ENCODE results near the gene GRK2. TPM values are rescaled to one million over a fixed set of nuclear protein-coding genes. Genes with fewer than 3 reads are reported as not detected.

Gene GRK2
- total and polyA plus RNA-seq, 2 of the 8 experiments (the other 6 are each of a cell fraction or from before 2014, with no cell fraction given) = 47.3 to 49.7 TPM

DNA sequence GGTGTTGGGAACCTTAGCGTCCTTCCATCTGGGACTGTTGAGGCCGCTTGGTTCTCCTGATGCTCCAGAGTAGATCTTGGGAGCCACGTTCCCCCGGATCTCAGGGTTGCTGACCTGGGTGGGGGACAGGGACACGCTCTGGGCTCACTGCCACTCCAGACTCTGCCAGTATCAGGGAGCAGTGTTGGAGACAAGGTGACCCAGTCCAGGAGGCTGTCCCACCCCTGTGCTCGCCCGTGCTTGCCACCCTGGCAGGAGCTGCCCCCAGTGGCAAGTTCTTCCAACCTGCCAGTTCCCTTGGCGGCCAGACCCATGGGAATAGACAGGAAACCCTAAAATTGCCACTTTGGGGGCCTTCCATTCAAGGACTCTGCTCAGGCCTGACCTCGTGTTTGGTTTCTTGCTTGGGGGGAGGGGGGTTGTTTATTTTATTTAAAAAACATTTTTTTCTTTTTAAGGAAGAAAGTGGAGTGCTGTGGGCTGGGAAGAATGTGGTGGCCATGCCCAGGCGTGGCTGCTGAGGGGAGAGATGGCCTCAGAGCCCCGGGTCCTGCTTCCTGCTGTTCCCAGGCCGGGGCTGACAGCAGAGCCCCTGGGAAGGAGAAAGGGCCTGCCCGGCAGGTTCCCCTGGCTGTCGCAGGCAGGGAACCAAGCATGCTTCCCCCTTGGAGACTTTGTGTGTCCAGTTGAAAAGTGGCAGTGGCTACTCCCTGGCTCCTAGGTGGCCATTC lies 7.2 kb downstream of the GRK2 start (continued):
- TF ChIP-seq, protein P1, sequence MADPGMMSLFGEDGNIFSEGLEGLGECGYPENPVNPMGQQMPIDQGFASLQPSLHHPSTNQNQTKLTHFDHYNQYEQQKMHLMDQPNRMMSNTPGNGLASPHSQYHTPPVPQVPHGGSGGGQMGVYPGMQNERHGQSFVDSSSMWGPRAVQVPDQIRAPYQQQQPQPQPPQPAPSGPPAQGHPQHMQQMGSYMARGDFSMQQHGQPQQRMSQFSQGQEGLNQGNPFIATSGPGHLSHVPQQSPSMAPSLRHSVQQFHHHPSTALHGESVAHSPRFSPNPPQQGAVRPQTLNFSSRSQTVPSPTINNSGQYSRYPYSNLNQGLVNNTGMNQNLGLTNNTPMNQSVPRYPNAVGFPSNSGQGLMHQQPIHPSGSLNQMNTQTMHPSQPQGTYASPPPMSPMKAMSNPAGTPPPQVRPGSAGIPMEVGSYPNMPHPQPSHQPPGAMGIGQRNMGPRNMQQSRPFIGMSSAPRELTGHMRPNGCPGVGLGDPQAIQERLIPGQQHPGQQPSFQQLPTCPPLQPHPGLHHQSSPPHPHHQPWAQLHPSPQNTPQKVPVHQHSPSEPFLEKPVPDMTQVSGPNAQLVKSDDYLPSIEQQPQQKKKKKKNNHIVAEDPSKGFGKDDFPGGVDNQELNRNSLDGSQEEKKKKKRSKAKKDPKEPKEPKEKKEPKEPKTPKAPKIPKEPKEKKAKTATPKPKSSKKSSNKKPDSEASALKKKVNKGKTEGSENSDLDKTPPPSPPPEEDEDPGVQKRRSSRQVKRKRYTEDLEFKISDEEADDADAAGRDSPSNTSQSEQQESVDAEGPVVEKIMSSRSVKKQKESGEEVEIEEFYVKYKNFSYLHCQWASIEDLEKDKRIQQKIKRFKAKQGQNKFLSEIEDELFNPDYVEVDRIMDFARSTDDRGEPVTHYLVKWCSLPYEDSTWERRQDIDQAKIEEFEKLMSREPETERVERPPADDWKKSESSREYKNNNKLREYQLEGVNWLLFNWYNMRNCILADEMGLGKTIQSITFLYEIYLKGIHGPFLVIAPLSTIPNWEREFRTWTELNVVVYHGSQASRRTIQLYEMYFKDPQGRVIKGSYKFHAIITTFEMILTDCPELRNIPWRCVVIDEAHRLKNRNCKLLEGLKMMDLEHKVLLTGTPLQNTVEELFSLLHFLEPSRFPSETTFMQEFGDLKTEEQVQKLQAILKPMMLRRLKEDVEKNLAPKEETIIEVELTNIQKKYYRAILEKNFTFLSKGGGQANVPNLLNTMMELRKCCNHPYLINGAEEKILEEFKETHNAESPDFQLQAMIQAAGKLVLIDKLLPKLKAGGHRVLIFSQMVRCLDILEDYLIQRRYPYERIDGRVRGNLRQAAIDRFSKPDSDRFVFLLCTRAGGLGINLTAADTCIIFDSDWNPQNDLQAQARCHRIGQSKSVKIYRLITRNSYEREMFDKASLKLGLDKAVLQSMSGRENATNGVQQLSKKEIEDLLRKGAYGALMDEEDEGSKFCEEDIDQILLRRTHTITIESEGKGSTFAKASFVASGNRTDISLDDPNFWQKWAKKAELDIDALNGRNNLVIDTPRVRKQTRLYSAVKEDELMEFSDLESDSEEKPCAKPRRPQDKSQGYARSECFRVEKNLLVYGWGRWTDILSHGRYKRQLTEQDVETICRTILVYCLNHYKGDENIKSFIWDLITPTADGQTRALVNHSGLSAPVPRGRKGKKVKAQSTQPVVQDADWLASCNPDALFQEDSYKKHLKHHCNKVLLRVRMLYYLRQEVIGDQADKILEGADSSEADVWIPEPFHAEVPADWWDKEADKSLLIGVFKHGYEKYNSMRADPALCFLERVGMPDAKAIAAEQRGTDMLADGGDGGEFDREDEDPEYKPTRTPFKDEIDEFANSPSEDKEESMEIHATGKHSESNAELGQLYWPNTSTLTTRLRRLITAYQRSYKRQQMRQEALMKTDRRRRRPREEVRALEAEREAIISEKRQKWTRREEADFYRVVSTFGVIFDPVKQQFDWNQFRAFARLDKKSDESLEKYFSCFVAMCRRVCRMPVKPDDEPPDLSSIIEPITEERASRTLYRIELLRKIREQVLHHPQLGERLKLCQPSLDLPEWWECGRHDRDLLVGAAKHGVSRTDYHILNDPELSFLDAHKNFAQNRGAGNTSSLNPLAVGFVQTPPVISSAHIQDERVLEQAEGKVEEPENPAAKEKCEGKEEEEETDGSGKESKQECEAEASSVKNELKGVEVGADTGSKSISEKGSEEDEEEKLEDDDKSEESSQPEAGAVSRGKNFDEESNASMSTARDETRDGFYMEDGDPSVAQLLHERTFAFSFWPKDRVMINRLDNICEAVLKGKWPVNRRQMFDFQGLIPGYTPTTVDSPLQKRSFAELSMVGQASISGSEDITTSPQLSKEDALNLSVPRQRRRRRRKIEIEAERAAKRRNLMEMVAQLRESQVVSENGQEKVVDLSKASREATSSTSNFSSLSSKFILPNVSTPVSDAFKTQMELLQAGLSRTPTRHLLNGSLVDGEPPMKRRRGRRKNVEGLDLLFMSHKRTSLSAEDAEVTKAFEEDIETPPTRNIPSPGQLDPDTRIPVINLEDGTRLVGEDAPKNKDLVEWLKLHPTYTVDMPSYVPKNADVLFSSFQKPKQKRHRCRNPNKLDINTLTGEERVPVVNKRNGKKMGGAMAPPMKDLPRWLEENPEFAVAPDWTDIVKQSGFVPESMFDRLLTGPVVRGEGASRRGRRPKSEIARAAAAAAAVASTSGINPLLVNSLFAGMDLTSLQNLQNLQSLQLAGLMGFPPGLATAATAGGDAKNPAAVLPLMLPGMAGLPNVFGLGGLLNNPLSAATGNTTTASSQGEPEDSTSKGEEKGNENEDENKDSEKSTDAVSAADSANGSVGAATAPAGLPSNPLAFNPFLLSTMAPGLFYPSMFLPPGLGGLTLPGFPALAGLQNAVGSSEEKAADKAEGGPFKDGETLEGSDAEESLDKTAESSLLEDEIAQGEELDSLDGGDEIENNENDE (IDR thresholded peaks at IDR 0.05; ENCODE audit: insufficient replicate concordance, low read length) = no peak
- TF ChIP-seq CEBPB (IDR thresholded peaks at IDR 0.05; ENCODE audit: low read depth, low read length) (no peak), ZNF274 (IDR thresholded peaks at IDR 0.05; ENCODE audit: borderline replicate concordance, extremely low read depth, low read length) (no peak), SIRT6 (IDR thresholded peaks at IDR 0.05; ENCODE audit: low read length) (no peak), BCL11A (IDR thresholded peaks at IDR 0.05; ENCODE audit: low read depth in 2 of 2, low read length in 2 of 2) (no peak), EGR1 (IDR thresholded peaks at IDR 0.05; ENCODE audit: borderline replicate concordance, low read depth, low read length) (no peak)
- TF ChIP-seq, protein P2, sequence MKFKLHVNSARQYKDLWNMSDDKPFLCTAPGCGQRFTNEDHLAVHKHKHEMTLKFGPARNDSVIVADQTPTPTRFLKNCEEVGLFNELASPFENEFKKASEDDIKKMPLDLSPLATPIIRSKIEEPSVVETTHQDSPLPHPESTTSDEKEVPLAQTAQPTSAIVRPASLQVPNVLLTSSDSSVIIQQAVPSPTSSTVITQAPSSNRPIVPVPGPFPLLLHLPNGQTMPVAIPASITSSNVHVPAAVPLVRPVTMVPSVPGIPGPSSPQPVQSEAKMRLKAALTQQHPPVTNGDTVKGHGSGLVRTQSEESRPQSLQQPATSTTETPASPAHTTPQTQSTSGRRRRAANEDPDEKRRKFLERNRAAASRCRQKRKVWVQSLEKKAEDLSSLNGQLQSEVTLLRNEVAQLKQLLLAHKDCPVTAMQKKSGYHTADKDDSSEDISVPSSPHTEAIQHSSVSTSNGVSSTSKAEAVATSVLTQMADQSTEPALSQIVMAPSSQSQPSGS (IDR thresholded peaks at IDR 0.05; ENCODE audit: low read length) = no peak

Measured in H1 (cell line).